OCI-LY7 (cell line): ENCODE data around the gene KRTAP11-1. TPM values are rescaled to one million over a fixed set of nuclear protein-coding genes. Genes with fewer than 3 reads are reported as not detected.

Experiments
- BruUV-seq: library from RNA; stranded (reverse); fragments of 400-500 nt; replicated peaks from 2 replicates; lab custom pipeline; 2021; lab: Mats Ljungman, UMichigan
- CTCF ChIA-PET: fragments of 300-600 bp; sonication (Branson Sonifier 250); formaldehyde crosslinking; loops from one replicate; lab custom pipeline; 2022; ENCODE audit warnings: antibody characterized with exemption; ENCODE audit not compliant: unreplicated experiment; lab: Charles Lee
- POLR2A ChIA-PET: fragments of 300-600 bp; sonication (Branson Sonifier 250); formaldehyde crosslinking; loops from one replicate; lab custom pipeline; 2022; ENCODE audit warnings: antibody characterized with exemption; lab: Charles Lee
- DNase-seq: peaks from one replicate; pipeline ENCODE4 v3.0.0-alpha.2; 2015; ENCODE audit warnings: low spot score
- H2AFZ ChIP-seq: fragments of 200-600 bp; sonication (generic), shearing (Covaris generic); 2 replicates; pipeline ENCODE4 v1.6.1; 2014; ENCODE audit warnings: mild to moderate bottlenecking, antibody characterized with exemption, low read length, moderate library complexity
- H3K27ac ChIP-seq: fragments of 200-600 bp; sonication (generic); 2 replicates; pipeline ENCODE4 v1.5.1; 2014; ENCODE audit warnings: mixed run types, low read depth, mild to moderate bottlenecking, moderate library complexity, low read length, inconsistent platforms; ENCODE audit not compliant: poor library complexity, severe bottlenecking
- H3K36me3 ChIP-seq: fragments of 200-600 bp; sonication (generic); 2 replicates; pipeline ENCODE4 v1.6.1; 2014; ENCODE audit warnings: mild to moderate bottlenecking, antibody characterized with exemption, low read length, moderate library complexity, mixed read lengths; ENCODE audit not compliant: insufficient read depth
- H3K4me1 ChIP-seq: fragments of 200-600 bp; sonication (generic); 2 replicates; pipeline ENCODE4 v1.5.1; 2014; ENCODE audit warnings: mild to moderate bottlenecking, low read length; ENCODE audit not compliant: insufficient read depth, poor library complexity, severe bottlenecking
- H3K4me2 ChIP-seq: fragments of 200-600 bp; sonication (generic); 2 replicates; pipeline ENCODE4 v1.6.1; 2014; ENCODE audit warnings: mild to moderate bottlenecking, low read length
- H3K4me3 ChIP-seq: fragments of 200-600 bp; sonication (generic); 2 replicates; pipeline ENCODE4 v1.5.1; 2014; ENCODE audit warnings: mild to moderate bottlenecking, low read depth, low read length; ENCODE audit not compliant: poor library complexity, severe bottlenecking
- H3K79me2 ChIP-seq: fragments of 200-600 bp; sonication (generic); 2 replicates; pipeline ENCODE4 v1.6.1; 2016; ENCODE audit warnings: low read depth, mild to moderate bottlenecking, low read length, moderate library complexity, mixed read lengths; ENCODE audit not compliant: insufficient read depth
- H3K9me2 ChIP-seq: fragments of 200-600 bp; sonication (generic); 2 replicates; pipeline ENCODE4 v1.6.1; 2016; ENCODE audit warnings: mild to moderate bottlenecking, low read length, mixed read lengths; ENCODE audit not compliant: insufficient read depth
- H3K9me3 ChIP-seq: fragments of 200-600 bp; sonication (generic); 2 replicates; pipeline ENCODE4 v1.6.1; 2014; ENCODE audit warnings: mild to moderate bottlenecking, mixed run types, low read length, mixed read lengths
- H4K20me1 ChIP-seq: fragments of 200-600 bp; sonication (generic); 2 replicates; pipeline ENCODE4 v1.6.1; 2014; ENCODE audit warnings: mild to moderate bottlenecking, antibody characterized with exemption, low read length, moderate library complexity, mixed read lengths; ENCODE audit not compliant: insufficient read depth
- CTCF ChIP-seq: fragments of 200-600 bp; sonication (generic); conservative IDR thresholded peaks from 2 replicates; pipeline ENCODE4 v1.5.1; 2014; ENCODE audit warnings: mild to moderate bottlenecking, antibody characterized with exemption, low read length, moderate library complexity, mixed read lengths
- EZH2phosphoT487 ChIP-seq: fragments of 200-600 bp; sonication (generic); IDR thresholded peaks from 2 replicates; pipeline ENCODE4 v1.6.1; 2018; ENCODE audit warnings: low read depth, borderline replicate concordance, mild to moderate bottlenecking, mixed run types, antibody characterized with exemption, low read length, moderate library complexity, mixed read lengths
- intact Hi-C: fragments of 100-400 bp; cut with micrococcal nuclease; formaldehyde crosslinking; loops from one replicate; pipeline ENCODE4 v1.10.0; 2022; ENCODE audit not compliant: unreplicated experiment
- total RNA-seq, 2 experiments: library from RNA; depleted of rRNA in 1 of 2; stranded (reverse); fragments of >200 nt in 1 of 2; shearing (Covaris generic) in 1 of 2; gene quantifications; 2 replicates each; pipeline ENCODE4 v1.2.3, GENCODE V29; 2014 to 2022

The KRTAP11-1 gene
- total RNA-seq, 2 experiments from 2014 or later: not detected

GRCh38 chr21:30917557-30917956 lies 36.2 kb upstream of the KRTAP11-1 start:
- Histone ChIP-seq H3K4me1 (no peaks in the 10 kb centered on the region), H3K36me3 (no peaks in the 10 kb centered on the region), H3K9me2 (no peaks in the 10 kb centered on the region), H4K20me1 (no peaks in the 10 kb centered on the region), H3K9me3 (no peaks in the 10 kb centered on the region), H3K27ac (no peak overlapping the region), H3K4me2 (no peak overlapping the region), H3K4me3 (no peak overlapping the region), H3K79me2 (no peaks in the 10 kb centered on the region), H2AFZ (no peak overlapping the region)
- CTCF ChIA-PET: no interaction called here
- BruUV-seq: no TSS peak
- POLR2A ChIA-PET: no interaction called here
- TF ChIP-seq EZH2phosphoT487 (no peak), CTCF (no peak)
- DNase-seq: no peak
- intact Hi-C loops: no loop called here

GRCh38 chr21:30900881-30901280 lies 19.5 kb upstream of the KRTAP11-1 start:
- BruUV-seq: no TSS peak
- TF ChIP-seq EZH2phosphoT487: no peak
- TF ChIP-seq CTCF: no peak
- Histone ChIP-seq H3K9me2 (no peaks in the 10 kb centered on the region), H2AFZ (no peak overlapping the region), H3K4me2 (no peak overlapping the region), H3K4me1 (no peaks in the 10 kb centered on the region), H3K27ac (no peak overlapping the region), H3K9me3 (no peaks in the 10 kb centered on the region), H3K79me2 (no peaks in the 10 kb centered on the region), H3K4me3 (no peak overlapping the region), H3K36me3 (no peaks in the 10 kb centered on the region), H4K20me1 (no peaks in the 10 kb centered on the region)
- DNase-seq: no peak
- ChIA-PET POLR2A (no interaction called here), CTCF (no interaction called here)
- intact Hi-C loops: no loop called here

GRCh38 chr21:30882866-30883597 lies 1.7 kb upstream of the KRTAP11-1 start:
- CTCF ChIA-PET: no interaction called here

More at GRCh38 chr21:30882866-30883597, 1.7 kb upstream of the KRTAP11-1 start:
- Histone ChIP-seq H4K20me1 (no peaks in the 10 kb centered on the region), H3K9me2 (no peaks in the 10 kb centered on the region), H3K9me3 (no peaks in the 10 kb centered on the region), H3K36me3 (no peaks in the 10 kb centered on the region), H3K79me2 (no peaks in the 10 kb centered on the region), H3K27ac (no peak overlapping the region), H3K4me2 (no peak overlapping the region), H2AFZ (no peak overlapping the region), H3K4me3 (no peak overlapping the region), H3K4me1 (no peaks in the 10 kb centered on the region)
- TF ChIP-seq EZH2phosphoT487 (no peak), CTCF (no peak)
- POLR2A ChIA-PET: interaction anchor here (0.6 kb wide), 1 partner anchor 190 kb away, joined by 3 read pairs; no protein-coding TSS in a partner anchor
- intact Hi-C loops: no loop called here
- BruUV-seq: no TSS peak
- no peak for DNase-seq
